ENCODE measurements around the gene XXYLT1.

GRCh38 chr3:195203606-195204005 lies 67.4 kb downstream of the XXYLT1 start:
- no peak for TF ChIP-seq CTCF (conservative IDR thresholded peaks at IDR 0.05; ENCODE audit: low read length)
- TF ChIP-seq EZH2phosphoT487 (IDR thresholded peaks at IDR 0.05; ENCODE audit: borderline replicate concordance, low read depth, low read length): no peak

Data from OCI-LY7 (cell line).